Keratinocyte (primary cell): ENCODE results near the gene AASS.

ENCODE experiments used
- CTCF ChIP-seq, 3 experiments: IDR thresholded peaks in 1 of 3; conservative IDR thresholded peaks in 1 of 3; optimal IDR thresholded peaks in 1 of 3; 2 replicates in 2 of 3; 3 replicates in 1 of 3; pipeline versions ENCODE3 to v1.5.1; 2011; ENCODE audit warnings: low read length in 3 of 3, mild to moderate bottlenecking in 3 of 3, moderate library complexity in 2 of 3, control low read depth in 1 of 3, inconsistent platforms in 1 of 3; ENCODE audit not compliant: insufficient read depth in 2 of 3; ENCODE audit errors: extremely low read depth in 1 of 3
- EZH2 ChIP-seq: IDR thresholded peaks from one replicate; pipeline ENCODE4 v1.6.1; 2012; ENCODE audit warnings: inconsistent platforms, mild to moderate bottlenecking, low read length, moderate library complexity

DNA sequence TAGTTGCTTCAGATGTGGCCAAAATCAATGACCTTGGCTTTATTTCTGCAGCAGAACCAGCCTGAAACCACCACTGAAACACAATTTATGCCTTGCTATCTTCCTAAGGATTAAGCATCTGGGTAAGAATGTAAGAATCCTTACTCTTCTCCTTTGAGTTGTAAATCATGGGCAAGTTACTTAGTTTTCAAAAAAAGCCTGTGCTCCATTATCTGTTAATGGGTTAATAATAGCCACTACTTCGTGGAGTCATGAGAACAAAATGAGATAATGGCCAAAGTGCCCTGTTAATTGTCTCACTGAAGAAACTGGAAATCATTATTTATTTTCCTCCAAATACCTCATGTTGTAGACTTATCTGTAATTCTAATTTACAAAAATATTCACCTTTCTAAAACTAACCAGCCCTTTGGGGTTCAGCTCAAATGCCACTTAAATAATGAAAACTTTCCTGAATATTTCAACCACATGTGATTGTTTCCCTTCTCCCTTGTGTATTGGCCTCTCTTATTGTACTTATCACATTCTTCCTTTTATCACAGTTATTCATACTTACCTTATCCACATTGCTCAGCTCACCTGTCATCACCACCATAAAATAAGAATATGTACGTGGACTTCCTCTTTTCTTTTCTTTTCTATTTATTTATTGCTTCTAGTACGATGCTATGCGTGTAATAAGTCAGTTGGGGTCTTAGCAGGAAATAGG, 2.0 kb upstream of the AASS start:
- TF ChIP-seq CTCF (optimal IDR thresholded peaks at IDR 0.05 in 1 of 3, IDR thresholded peaks at IDR 0.05 in 1 of 3, conservative IDR thresholded peaks at IDR 0.05 in 1 of 3; ENCODE audit: extremely low read depth in 1 of 3, insufficient read depth in 2 of 3, low read length in 3 of 3) = no peak
- TF ChIP-seq EZH2 = no peak
